ENCODE data around the gene CLASP2.
"Not testable (repeated sequence)": the region's sequence is repeated elsewhere in the genome, so short reads cannot be mapped to it uniquely, and the experiment has no call there.

CLASP2 gene

DNA sequence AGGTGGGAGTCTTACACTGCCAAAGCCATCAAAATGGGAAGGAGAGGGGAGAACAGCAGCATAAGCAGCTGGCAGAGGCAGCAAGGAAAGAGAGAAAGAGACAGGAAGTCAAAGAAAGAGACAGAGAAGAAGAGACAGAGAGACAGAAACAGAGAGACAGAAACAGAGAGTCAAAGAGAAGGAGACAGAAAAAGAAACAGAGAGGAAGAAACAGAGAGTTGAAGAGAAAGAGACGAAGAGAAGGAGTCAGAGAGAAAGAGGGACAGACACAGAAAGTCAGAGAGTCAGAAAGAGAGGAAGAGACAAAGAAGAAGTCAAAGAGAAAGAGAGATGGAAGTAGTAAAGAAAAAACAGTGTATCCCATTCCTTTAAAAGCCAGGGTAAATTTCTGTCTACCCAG lies 266.1 kb downstream of the CLASP2 start:
- not testable (repeated sequence) for DNase-seq (ENCODE audit: low read depth)

GRCh38 chr3:33447958-33448357 lies 270.1 kb downstream of the CLASP2 start:
- no peak for DNase-seq (ENCODE audit: low read depth)

- DNase-seq (ENCODE audit: low read depth), result not testable (repeated sequence)
Observed at GRCh38 chr3:33447256-33447625, 270.8 kb downstream of the CLASP2 start.

All from stimulated activated CD8-positive, alpha-beta memory T cell treated with anti-CD3 and anti-CD28 coated beads, Interleukin-12 subunit alpha, Interleukin-12 subunit beta, amount 100 ng/mL, for 4 hours (primary cell).